ENCODE results near the gene PBX4. TPM values are rescaled to one million over a fixed set of nuclear protein-coding genes. Genes with fewer than 3 reads are reported as not detected.

Gene PBX4
- total and polyA plus RNA-seq, 2 experiments from 2014 or later: 0.32 to 0.63 TPM

DNA sequence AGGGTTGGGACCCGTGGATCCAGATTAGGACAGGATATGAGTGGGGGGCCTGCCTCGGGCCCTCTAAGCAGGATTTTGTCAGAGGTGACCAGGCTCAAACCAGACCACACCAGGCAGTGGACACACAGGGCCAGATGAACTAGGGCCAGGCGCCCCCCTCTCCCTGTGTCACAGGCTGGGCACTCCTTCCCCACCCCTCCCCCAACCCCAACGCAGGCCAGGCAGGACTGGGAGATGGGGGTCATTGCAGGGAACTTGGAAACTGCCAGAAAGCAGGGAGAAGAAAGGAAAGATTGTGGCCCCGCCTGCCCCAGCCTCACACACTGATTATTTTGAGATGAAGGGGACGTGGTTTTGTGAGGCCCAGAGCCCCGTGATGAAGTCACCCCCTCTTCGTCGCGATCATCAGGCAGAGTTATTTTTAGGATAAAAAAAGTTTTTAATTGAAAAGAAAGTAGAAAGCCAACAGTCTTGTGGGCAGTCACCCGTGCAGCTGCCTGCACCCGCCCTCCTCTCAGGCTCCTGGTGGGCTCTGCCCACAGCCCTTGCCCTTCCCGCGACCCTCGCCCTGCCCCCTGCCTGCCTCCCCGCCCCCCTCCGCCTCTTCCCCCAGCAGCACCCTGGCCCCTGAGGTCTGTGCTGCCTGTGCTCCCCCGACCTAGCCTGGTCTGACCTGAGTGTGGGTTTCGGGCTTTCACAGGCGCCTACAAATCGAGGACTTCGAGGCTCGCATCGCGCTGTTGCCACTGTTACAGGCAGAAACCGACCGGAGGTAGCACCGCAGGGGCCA lies 91.7 kb downstream of the PBX4 start:
- no peak for TF ChIP-seq EZH2phosphoT487 (IDR thresholded peaks at IDR 0.05; ENCODE audit: insufficient read depth, low read depth)
- TF ChIP-seq EZH2 (IDR thresholded peaks at IDR 0.05; ENCODE audit: insufficient read depth, poor library complexity, severe bottlenecking): no peak
- no peak overlapping the region for H3K27ac ChIP-seq
- no peaks in the 10 kb centered on the region for H3K27me3 ChIP-seq (replicated peaks; ENCODE audit: insufficient read depth)
- no peak overlapping the region for H2AFZ ChIP-seq
- H4K20me1 ChIP-seq (ENCODE audit: insufficient read depth): no peaks in the 10 kb centered on the region
- no peak for DNase-seq
- peaks cover 32% of the 10 kb centered on the region for H3K79me2 ChIP-seq (ENCODE audit: insufficient read depth)
- no peak overlapping the region for H3K4me3 ChIP-seq
- peaks cover 12% of the 10 kb centered on the region for H3F3A ChIP-seq (ENCODE audit: insufficient read depth)
- in situ Hi-C loops (cut with MboI): loop anchor here (25.0 kb wide), 2 partner anchors 411 to 711 kb away; no protein-coding TSS in a partner anchor
- no peaks in the 10 kb centered on the region for H3K9me3 ChIP-seq (ENCODE audit: low read depth)
- H3K4me1 ChIP-seq (ENCODE audit: insufficient read depth): peaks cover 3% of the 10 kb centered on the region; the same call in 1 of the 2 replicates
- H3K36me3 ChIP-seq (ENCODE audit: low read depth): no peaks in the 10 kb centered on the region
- no peak overlapping the region for H3K4me2 ChIP-seq (ENCODE audit: unreplicated experiment)
- H3K9me2 ChIP-seq (ENCODE audit: insufficient read depth): no peaks in the 10 kb centered on the region
- H3K9ac ChIP-seq: no peak overlapping the region
- 82 to 86% methylated on average over 19 to 28 of the region's 28 CpGs for WGBS, 2 experiments (ENCODE audit: low coverage in 1 of 2, low lambda C conversion rate in 2 of 2, missing lambda C conversion rate in 2 of 2)

- Histone ChIP-seq H3K36me3 (ENCODE audit: low read depth) (0 out of 2 replicates have a peak, but pooled peaks cover 2% of the 10 kb centered on the region), H3K9me3 (ENCODE audit: low read depth) (no peaks in the 10 kb centered on the region), H2AFZ (no peak overlapping the region), H4K20me1 (ENCODE audit: insufficient read depth) (no peaks in the 10 kb centered on the region), H3K4me3 (no peak overlapping the region), H3K79me2 (ENCODE audit: insufficient read depth) (peaks cover 42% of the 10 kb centered on the region), H3K4me1 (ENCODE audit: insufficient read depth) (peaks cover 3% of the 10 kb centered on the region; the same call in 1 of the 2 replicates), H3K4me2 (ENCODE audit: unreplicated experiment) (no peak overlapping the region), H3K27ac (no peak overlapping the region), H3K9me2 (ENCODE audit: insufficient read depth) (no peaks in the 10 kb centered on the region), H3K27me3 (replicated peaks; ENCODE audit: insufficient read depth) (no peaks in the 10 kb centered on the region), H3F3A (ENCODE audit: insufficient read depth) (peaks cover 5% of the 10 kb centered on the region), H3K9ac (no peak overlapping the region)
- in situ Hi-C loops (cut with MboI): loop anchor here (25.0 kb wide), 2 partner anchors 412 to 712 kb away; no protein-coding TSS in a partner anchor
- DNase-seq: no peak
- 89 to 91% methylated on average over 21 to 23 of the region's 23 CpGs for WGBS, 2 experiments (ENCODE audit: low coverage in 1 of 2, low lambda C conversion rate in 2 of 2, missing lambda C conversion rate in 2 of 2)
- TF ChIP-seq EZH2 (IDR thresholded peaks at IDR 0.05; ENCODE audit: insufficient read depth, poor library complexity, severe bottlenecking) (no peak), EZH2phosphoT487 (IDR thresholded peaks at IDR 0.05; ENCODE audit: insufficient read depth, low read depth) (no peak)
Measured at GRCh38 chr19:19525611-19526380, 92.7 kb downstream of the PBX4 start.

GRCh38 chr19:19524053-19524452 lies 94.4 kb downstream of the PBX4 start:
- no peak overlapping the region for H3K4me2 ChIP-seq (ENCODE audit: unreplicated experiment)
- no peaks in the 10 kb centered on the region for H3F3A ChIP-seq (ENCODE audit: insufficient read depth)
- in situ Hi-C loops (cut with MboI): no loop called here
- H3K4me1 ChIP-seq (ENCODE audit: insufficient read depth): no peaks in the 10 kb centered on the region
- no peak overlapping the region for H3K4me3 ChIP-seq
- H3K9me3 ChIP-seq (ENCODE audit: low read depth): no peaks in the 10 kb centered on the region
- H2AFZ ChIP-seq: no peak overlapping the region
- H3K9me2 ChIP-seq (ENCODE audit: insufficient read depth): no peaks in the 10 kb centered on the region
- H3K36me3 ChIP-seq (ENCODE audit: low read depth): 0 out of 2 replicates have a peak, but pooled peaks cover 2% of the 10 kb centered on the region
- TF ChIP-seq EZH2phosphoT487 (IDR thresholded peaks at IDR 0.05; ENCODE audit: insufficient read depth, low read depth): no peak
- TF ChIP-seq EZH2 (IDR thresholded peaks at IDR 0.05; ENCODE audit: insufficient read depth, poor library complexity, severe bottlenecking): no peak
- H3K27ac ChIP-seq: no peak overlapping the region
- H3K27me3 ChIP-seq (replicated peaks; ENCODE audit: insufficient read depth): no peaks in the 10 kb centered on the region
- 76 to 84% methylated on average over 7 of the region's 7 CpGs for WGBS, 2 experiments (ENCODE audit: low coverage in 1 of 2, low lambda C conversion rate in 2 of 2, missing lambda C conversion rate in 2 of 2)
- DNase-seq: no peak
- no peak overlapping the region for H3K9ac ChIP-seq
- H3K79me2 ChIP-seq (ENCODE audit: insufficient read depth): peaks cover 59% of the 10 kb centered on the region
- H4K20me1 ChIP-seq (ENCODE audit: insufficient read depth): no peaks in the 10 kb centered on the region

DNA sequence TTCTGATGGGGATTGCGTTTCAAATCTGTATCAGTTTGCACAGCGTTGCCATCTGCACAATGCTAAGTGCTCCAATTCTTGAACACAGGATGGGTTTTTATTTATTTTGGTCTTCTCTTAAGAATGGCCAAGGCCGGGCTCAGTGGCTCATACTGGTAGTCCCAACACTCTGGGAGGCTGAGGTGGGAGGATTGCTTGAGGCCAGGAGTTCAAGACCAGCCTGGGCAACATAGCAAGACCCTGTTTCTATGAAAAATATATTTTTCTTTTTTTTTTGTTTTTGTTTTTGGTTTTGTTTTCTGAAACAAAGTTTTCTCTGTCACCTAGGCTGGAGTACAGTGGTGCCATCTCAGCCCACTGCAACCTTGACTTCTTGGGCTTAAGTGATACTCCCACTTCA lies 95.3 kb downstream of the PBX4 start:
- no peak for TF ChIP-seq EZH2 (IDR thresholded peaks at IDR 0.05; ENCODE audit: insufficient read depth, poor library complexity, severe bottlenecking)
- TF ChIP-seq EZH2phosphoT487 (IDR thresholded peaks at IDR 0.05; ENCODE audit: insufficient read depth, low read depth): no peak
- H3K9me3 ChIP-seq (ENCODE audit: low read depth): no peaks in the 10 kb centered on the region
- no peaks in the 10 kb centered on the region for H3K9me2 ChIP-seq (ENCODE audit: insufficient read depth)
- H3K36me3 ChIP-seq (ENCODE audit: low read depth): 0 out of 2 replicates have a peak, but pooled peaks cover 2% of the 10 kb centered on the region
- no peak overlapping the region for H3K9ac ChIP-seq
- peaks cover 68% of the 10 kb centered on the region for H3K79me2 ChIP-seq (ENCODE audit: insufficient read depth)
- no peak overlapping the region for H2AFZ ChIP-seq
- no peaks in the 10 kb centered on the region for H4K20me1 ChIP-seq (ENCODE audit: insufficient read depth)
- no peaks in the 10 kb centered on the region for H3K27me3 ChIP-seq (replicated peaks; ENCODE audit: insufficient read depth)
- DNase-seq: no peak
- no peak overlapping the region for H3K27ac ChIP-seq
- no peak overlapping the region for H3K4me3 ChIP-seq
- in situ Hi-C loops (cut with MboI): no loop called here
- no peak overlapping the region for H3K4me2 ChIP-seq (ENCODE audit: unreplicated experiment)
- WGBS, 2 experiments (ENCODE audit: low coverage in 1 of 2, low lambda C conversion rate in 2 of 2, missing lambda C conversion rate in 2 of 2): 87 to 88% methylated on average over 3 of the region's 3 CpGs
- H3F3A ChIP-seq (ENCODE audit: insufficient read depth): no peaks in the 10 kb centered on the region
- no peaks in the 10 kb centered on the region for H3K4me1 ChIP-seq (ENCODE audit: insufficient read depth)
